Fibroblast of the aortic adventitia (primary cell): Measurements from ENCODE around the gene TMEM204. TPM values are rescaled to one million over a fixed set of nuclear protein-coding genes. Genes with fewer than 3 reads are reported as not detected.

ENCODE experiments used
- DNase-seq: peaks from one replicate; pipeline ENCODE4 v3.0.0-alpha.2; 2010; ENCODE audit warnings: low read depth
- H3K4me3 ChIP-seq: 2 replicates; pipeline ENCODE4 v1.5.1; 2011; ENCODE audit warnings: low read depth, mild to moderate bottlenecking, control low read depth, low read length, moderate library complexity
- total RNA-seq: library from RNA; depleted of rRNA; stranded (reverse); fragments of >200 nt; gene quantifications from 2 replicates; pipeline ENCODE4 v1.2.3, GENCODE V29; 2012; ENCODE audit warnings: low replicate concordance
- TF ChIP-seq, protein P1 (sequence below): IDR thresholded peaks from 2 replicates; pipeline ENCODE4 v1.5.1; 2011; ENCODE audit warnings: mild to moderate bottlenecking, low read length, control low read depth, inconsistent platforms; ENCODE audit not compliant: insufficient read depth

TMEM204 gene
- total RNA-seq, 1 donor = 22.1 TPM

- TF ChIP-seq, protein P1, sequence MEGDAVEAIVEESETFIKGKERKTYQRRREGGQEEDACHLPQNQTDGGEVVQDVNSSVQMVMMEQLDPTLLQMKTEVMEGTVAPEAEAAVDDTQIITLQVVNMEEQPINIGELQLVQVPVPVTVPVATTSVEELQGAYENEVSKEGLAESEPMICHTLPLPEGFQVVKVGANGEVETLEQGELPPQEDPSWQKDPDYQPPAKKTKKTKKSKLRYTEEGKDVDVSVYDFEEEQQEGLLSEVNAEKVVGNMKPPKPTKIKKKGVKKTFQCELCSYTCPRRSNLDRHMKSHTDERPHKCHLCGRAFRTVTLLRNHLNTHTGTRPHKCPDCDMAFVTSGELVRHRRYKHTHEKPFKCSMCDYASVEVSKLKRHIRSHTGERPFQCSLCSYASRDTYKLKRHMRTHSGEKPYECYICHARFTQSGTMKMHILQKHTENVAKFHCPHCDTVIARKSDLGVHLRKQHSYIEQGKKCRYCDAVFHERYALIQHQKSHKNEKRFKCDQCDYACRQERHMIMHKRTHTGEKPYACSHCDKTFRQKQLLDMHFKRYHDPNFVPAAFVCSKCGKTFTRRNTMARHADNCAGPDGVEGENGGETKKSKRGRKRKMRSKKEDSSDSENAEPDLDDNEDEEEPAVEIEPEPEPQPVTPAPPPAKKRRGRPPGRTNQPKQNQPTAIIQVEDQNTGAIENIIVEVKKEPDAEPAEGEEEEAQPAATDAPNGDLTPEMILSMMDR = no peak
- no peak overlapping the region for H3K4me3 ChIP-seq
- no peak for DNase-seq
Observed at GRCh38 chr16:1538804-1539520, 5.5 kb downstream of the TMEM204 start.

DNA sequence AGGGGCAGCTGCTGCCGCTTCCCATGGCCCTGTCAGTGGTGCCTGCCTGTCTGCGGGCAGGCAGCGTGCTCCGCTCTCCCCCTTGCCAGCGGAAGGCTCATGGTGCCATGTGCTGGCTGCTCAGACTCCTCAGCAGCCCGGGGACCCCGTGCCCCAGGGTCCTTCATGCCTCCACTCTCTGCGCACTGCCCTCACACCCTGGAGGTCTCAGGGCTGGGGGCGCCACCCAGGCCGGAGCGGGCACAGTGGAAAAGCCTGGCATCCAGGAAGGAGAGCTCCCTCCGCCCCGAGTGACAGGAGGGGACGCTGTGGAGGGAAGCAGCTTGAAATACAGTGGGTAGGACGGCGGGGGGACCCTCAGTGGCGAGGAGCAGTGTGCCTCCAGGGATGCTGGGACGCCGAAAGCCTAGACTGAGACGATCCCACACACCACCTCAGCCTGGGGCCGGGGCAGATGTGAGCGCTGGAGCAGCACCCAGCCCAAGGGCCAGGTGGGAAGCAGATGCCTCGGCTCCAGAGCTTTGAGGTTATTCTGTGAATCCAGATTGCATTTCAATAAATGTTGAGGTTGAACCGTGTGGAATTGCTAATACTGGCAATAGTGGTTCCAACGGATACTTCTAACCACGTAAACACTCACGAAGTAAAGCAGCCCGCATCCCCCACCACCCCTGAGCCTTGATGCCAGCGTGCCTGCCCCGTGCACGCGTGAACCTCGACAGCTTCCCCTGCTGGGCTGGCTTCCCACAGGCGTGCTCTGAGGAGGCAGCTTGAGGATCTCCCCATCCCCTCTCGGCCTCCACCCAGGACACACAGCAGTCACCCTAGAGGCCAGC lies 6.5 kb downstream of the TMEM204 start:
- TF ChIP-seq, protein P1 = no peak
- H3K4me3 ChIP-seq = no peak overlapping the region
- DNase-seq = no peak

DNA sequence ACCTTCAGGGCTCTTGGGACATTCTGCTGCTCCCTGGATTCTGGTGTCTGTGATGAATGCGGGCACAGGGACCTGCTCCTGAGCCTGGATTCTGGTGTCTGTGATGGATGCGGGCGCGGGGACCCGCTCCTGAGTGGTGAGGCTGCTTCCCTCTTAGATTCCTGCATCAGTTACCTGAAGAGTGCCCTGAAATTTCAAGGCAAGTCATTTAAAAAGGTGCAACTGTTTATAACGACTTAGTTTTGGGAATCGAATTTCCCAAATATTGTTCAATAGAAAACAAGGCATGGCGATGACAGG lies 7.0 kb downstream of the TMEM204 start:
- no peak overlapping the region for H3K4me3 ChIP-seq
- no peak for DNase-seq
- TF ChIP-seq, protein P1 = no peak

GRCh38 chr16:1541293-1542165 lies 8.1 kb downstream of the TMEM204 start:
- H3K4me3 ChIP-seq = no peak overlapping the region
- TF ChIP-seq, protein P1 = no peak
- no peak for DNase-seq

DNA sequence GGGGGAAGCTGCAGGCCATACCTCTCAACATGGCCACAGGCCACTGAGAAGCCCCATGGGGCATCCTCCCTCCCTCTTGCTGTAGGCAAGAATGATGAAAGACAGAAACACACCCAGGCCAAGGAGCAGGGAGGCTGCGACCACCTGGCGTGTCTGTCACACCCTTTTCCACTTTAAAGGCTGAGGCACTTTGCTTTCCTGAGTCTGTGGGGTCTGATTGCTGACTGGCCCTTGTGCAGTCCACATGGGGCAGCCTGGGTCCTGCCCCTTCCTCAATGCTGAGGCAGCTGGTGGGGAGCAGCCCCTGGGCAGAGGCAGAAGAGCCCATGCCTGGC lies 8.7 kb downstream of the TMEM204 start:
- TF ChIP-seq, protein P1 = no peak
- no peak for DNase-seq
- H3K4me3 ChIP-seq = no peak overlapping the region

GRCh38 chr16:1542533-1542932 lies 9.1 kb downstream of the TMEM204 start:
- TF ChIP-seq, protein P1 = no peak
- H3K4me3 ChIP-seq = no peak overlapping the region
- no peak for DNase-seq
